GM12891 (cell line): ENCODE data around the gene TAS1R1.
"Not testable (repeated sequence)": the region's sequence is repeated elsewhere in the genome, so short reads cannot be mapped to it uniquely, and the experiment has no call there.

Source experiments
- DNase-seq: peaks from one replicate; pipeline ENCODE4 v3.0.0; 2011; ENCODE audit warnings: low spot score; ENCODE audit not compliant: insufficient read length
- FAIRE-seq: peaks from 2 replicates; lab custom pipeline; 2011; peaks lifted over from hg19 to GRCh38; lab: Jason Lieb, UNC
- PAX5 ChIP-seq: IDR thresholded peaks from 2 replicates; pipeline ENCODE4 v1.6.1; 2011; ENCODE audit warnings: low read length, moderate library complexity, mild to moderate bottlenecking; ENCODE audit not compliant: insufficient read depth, severe bottlenecking
- POLR2A ChIP-seq: IDR thresholded peaks from 2 replicates; pipeline ENCODE4 v1.6.1; 2011; ENCODE audit warnings: low read depth, low read length, control low read depth
- POLR2AphosphoS5 ChIP-seq: IDR thresholded peaks from 2 replicates; pipeline ENCODE4 v1.6.1; 2011; ENCODE audit warnings: low read depth, low read length, control low read depth
- POU2F2 ChIP-seq: IDR thresholded peaks from 2 replicates; pipeline ENCODE4 v1.6.1; 2011; ENCODE audit warnings: low read depth, mild to moderate bottlenecking, control low read depth, low read length, moderate library complexity
- SPI1 ChIP-seq: IDR thresholded peaks from 2 replicates; pipeline ENCODE4 v1.6.1; 2011; ENCODE audit warnings: low read depth, low read length, control low read depth
- TAF1 ChIP-seq: IDR thresholded peaks from 2 replicates; pipeline ENCODE4 v1.6.1; 2011; ENCODE audit warnings: low read depth, low read length, control low read depth

TAS1R1 gene

DNA sequence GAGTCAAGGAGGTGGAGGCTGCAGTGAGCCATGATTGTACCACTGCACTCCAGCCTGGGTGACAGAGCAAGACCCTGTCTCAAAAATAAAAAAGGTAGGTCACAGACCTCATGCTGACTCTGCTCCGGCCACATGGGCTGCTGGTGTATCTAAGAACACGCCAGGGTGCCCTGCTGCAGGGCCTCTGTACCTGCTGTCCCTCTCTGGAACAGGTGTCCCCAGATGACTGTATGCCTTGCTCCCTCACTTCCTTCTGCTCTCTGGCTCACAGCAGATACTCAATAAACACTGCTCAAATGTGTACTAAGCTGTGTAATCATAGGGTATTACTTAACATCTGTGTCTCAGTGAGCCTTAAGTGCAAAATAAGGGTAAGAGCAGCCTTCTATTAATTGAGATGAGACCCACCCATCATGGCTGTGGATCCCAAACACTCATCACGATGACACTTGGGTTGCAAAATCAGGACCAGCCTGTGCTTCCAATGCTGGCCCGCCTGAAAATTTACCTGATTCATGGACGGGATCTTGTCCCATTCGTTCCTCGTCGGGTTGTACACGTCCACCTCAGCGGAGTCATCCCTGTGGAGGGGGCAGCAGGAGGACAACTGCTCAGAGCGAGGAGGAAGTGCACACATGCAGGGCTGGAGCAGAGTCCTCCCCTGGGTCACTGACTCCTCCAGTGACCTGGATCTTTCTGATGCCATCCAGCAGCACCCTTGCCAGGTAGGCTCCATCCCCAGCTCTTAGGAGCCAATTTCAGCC is 40.1 kb downstream of the TAS1R1 start:
- FAIRE-seq (no peak), DNase-seq (no peak)

DNA sequence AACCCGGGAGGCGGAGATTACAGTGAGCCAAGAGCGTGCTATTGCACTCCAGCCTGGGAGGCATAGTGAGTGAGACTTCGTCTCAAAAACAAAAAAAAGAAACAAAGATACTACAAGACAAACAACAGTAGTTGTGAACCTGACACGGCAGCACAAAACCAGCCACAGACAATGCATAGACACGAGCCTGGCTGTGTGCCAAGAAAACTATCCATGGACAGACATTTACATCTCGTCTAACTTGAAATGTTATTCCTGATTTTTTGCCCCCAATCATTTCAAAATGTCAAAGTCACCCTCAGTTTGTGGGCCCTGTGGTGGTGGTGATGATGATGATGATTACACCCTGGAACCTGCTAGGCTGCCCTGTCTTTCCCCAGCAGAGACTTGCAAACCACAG is 41.2 kb downstream of the TAS1R1 start:
- FAIRE-seq (no peak), DNase-seq (no peak)
- TF ChIP-seq POLR2A (no peak), POLR2AphosphoS5 (no peak), PAX5 (no peak), POU2F2 (no peak)

More for the DNA sequence above, 40.1 kb downstream of the TAS1R1 start:
- TF ChIP-seq PAX5 = no peak

DNA sequence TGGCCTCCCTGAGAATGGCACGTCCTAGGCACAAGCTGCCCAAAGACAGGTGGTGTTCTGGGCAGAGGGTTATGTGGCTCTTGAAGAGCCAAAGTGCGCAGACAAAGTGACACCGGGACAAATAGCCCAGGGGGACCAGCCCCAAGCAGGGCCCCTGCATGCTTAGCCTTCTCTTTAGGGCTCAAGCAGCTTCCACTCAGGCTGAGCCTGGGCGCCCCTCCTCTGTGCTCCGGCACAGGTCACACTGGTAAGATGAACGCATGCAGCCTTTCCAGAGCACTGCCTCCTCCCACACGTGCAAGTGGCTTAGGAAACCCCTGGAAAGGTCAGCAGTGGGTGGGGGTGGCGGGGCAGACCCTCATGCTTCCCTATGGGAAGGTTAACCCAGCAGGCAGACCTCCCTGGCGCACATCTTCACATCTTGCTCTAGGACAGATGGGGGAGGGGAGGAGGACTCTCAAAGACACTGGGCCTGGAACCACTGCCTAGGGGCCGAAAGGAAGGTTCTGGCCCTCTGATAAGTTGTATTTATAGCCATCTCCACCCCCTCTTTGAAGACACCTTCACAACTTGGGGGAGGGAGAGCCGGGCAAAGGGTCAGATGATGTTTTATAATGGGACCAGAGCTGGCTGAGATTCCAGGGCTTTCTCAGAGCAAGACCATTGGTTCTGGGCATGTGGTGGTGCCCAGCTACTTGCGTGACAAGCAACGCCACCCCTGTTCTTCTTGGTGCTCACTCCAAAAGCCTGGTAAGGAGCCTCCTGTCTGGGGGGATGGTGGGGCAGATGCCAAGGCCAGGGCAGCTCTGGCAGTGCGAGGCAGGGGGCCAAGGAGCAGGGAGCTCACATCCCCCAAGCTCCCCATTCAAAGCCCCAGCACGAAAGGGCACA is 42.0 kb downstream of the TAS1R1 start:
- no peak for DNase-seq
- TF ChIP-seq PAX5 = no peak
- TF ChIP-seq TAF1 = no peak
- TF ChIP-seq SPI1 = no peak
- no peak for TF ChIP-seq POLR2AphosphoS5
- no peak for TF ChIP-seq POU2F2
- no peak for TF ChIP-seq POLR2A
- no peak for FAIRE-seq

DNA sequence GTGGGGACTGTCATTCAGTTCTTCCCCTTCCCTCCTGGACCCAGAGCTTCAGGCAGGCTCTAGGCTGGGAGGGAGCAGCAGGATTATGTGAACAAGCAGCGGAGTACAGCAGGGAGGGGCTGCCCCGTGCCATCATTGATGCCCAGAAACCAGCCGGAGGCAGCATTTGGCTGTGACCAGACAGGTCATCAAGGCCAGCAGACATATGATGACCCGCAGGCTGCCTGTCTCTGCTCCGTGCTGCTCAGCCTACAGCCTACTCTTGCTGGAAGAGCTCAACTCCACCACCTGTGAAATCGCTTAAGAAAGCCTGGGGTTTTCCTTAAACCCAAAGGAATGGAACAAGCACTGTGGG is 42.6 kb downstream of the TAS1R1 start:
- DNase-seq (no peak), FAIRE-seq (no peak)
- no peak for TF ChIP-seq PAX5
- no peak for TF ChIP-seq TAF1

DNA sequence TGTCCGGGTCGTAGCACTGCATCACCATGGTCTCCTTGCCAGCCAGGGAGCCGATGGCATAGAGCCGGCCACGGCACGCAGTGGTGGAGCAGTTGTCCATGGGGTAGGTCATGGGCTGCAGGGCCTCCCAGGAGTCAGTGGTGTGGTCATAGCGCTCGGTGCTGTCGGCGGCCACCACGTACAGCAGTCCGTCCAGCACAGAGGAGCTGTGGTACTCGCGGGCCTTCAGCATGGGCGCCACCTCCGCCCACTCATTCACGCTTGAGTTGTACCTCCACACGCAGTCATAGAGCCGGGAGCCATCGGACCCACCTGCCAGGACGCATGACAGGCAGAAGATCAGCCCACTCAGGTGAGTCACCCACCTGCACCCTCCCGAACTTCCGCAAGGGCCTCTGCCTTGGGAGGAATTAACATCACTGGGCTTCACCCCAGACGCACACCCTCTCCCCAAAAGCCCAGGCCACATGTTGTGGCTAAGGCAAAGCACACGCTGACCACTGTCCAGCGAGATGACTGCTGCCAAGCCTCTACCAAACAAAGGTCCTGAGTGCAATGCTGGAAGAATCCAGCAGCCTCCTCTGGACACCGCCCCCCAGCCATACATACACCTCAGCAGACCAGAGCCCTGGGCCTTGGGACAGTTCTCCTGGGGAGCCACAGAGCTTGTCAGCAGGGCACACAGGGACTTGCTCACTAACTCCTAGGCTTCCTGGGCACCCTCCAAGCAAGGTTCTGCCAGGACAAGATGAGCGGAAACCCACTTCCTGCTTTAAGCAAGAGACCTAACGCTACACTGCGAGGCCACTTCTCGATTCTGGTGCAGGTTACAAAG is 44.3 kb downstream of the TAS1R1 start:
- FAIRE-seq (peak; percentile 57), DNase-seq (no peak)
- TF ChIP-seq POLR2A = no peak
- TF ChIP-seq POU2F2 = no peak
- TF ChIP-seq SPI1 = peak; percentile 73
- TF ChIP-seq TAF1 = no peak

DNA sequence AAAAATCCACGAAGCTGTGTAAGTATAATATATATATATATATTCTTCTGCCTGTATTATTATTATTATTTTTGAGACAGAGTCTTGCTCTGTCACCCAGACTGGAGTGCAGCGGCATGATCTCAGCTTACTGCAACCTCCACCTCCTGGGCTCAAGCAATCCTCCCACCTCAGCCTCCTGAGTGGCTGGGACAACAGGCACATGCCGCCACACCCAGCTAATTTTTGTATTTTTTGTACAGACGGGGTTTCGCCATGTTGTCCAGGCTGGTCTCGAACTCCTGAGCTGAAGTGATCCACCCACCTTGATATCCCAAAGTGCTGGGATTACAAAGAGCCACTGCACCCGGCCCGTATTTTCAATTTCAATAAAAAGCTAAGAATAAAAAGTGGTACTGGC is 44.9 kb downstream of the TAS1R1 start:
- not testable (repeated sequence) for DNase-seq, FAIRE-seq

DNA sequence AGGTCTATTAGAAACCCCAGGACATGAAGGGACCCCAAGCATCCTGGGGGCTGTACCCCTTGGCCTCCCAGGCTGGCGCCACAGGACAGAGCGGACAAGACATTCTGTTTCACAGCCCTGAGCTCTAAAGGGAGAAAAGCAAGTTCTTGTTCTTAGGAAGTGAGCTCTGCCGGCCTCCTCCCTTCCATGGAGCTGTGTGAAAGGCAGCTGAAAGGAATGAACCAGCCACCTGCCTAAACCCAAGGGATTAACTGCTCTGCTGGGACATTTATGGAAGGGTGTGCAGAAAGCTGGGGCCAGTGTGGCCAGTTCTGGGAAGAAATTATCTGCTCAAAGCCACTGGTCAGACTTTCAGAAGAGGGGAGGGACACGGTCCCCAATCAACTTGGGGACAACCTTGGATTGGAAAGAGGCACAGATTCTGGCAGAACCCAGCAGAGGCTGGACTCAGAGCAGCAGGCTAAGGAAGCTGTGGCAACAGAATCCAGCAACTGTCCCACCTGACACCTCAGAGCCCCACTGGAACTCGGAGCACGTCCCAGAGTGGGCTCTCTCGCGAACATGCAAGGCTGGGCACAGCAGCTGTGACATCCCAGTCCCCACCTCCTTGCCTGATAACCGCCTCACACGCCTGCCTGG is 45.4 kb downstream of the TAS1R1 start:
- DNase-seq (no peak), FAIRE-seq (no peak)
- TF ChIP-seq SPI1 (no peak), PAX5 (no peak), POU2F2 (no peak), POLR2AphosphoS5 (no peak), TAF1 (no peak)

DNA sequence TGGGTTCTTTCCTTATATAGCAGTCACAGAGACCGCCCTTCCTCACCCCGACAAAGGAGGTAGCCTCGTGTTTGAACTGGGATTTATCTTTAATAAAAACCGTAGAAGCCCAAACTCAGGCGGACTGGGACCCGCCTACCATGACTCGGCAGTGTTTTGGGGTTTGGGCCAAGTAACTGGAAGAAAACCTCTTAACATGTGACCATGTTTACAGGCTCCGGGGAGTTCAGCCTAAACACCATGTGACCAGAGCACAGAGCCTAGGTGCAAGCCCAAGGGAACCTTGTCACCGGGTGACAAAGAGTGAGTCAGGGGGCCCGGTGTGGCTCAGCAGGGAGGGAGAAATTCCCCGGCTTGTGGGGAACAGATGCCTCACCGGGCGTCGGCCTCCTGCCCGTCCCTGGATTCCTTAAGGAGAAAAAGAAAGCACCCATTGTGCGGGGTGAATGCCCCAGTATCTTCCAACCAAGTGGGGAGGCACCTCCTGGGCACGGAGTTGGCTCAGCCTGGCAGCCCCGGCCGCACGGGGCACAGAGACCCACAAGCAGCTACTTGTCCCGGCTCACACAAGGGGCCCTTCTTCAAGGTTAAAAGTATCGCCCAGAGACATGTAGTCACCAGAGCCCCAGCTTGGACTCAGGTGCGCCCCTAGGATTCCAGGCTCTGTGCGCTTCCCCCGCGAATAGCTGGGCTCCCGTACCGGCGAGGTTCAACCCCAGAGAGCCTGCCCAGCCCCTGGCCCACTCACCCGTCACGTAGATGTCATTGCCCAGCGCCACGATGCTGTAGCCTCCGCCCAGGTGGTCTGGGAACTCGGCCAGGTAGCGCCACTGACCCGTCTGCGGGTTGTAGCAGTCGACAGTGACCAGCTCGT is 46.2 kb downstream of the TAS1R1 start:
- FAIRE-seq = peak; percentile 64
- 0 out of 2 replicates have a peak, but pooled peaks have one; percentile 21 for TF ChIP-seq TAF1
- TF ChIP-seq POU2F2 = no peak
- 0 out of 2 replicates have a peak, but pooled peaks have one; percentile 26 for TF ChIP-seq POLR2A
- TF ChIP-seq POLR2AphosphoS5 = no peak
- TF ChIP-seq PAX5 = no peak
- TF ChIP-seq SPI1 = no peak
- DNase-seq = no peak
